NCI-H1930 (cell line): Measurements from ENCODE around the gene SMG5.
A peak's percentile ranks its signal among the peaks of the same experiment; 100 is the strongest.
"Not testable (repeated sequence)": the region's sequence is repeated elsewhere in the genome, so short reads cannot be mapped to it uniquely, and the experiment has no call there.

Source experiments
- DNase-seq, 2 experiments: peaks; one replicate each; lab custom pipeline; 2025; lab: John Stamatoyannopoulos, UW

The SMG5 gene

GRCh38 chr1:156242738-156243137 is 39.9 kb downstream of the SMG5 start:
- DNase-seq = no peak

- no peak for DNase-seq
Observed at GRCh38 chr1:156241926-156242325, 40.7 kb downstream of the SMG5 start, which contains the start of gene BGLAP. BGLAP (plus strand) TSS chr1:156242184; CDS start chr1:156242232, 48 bp downstream.

DNA sequence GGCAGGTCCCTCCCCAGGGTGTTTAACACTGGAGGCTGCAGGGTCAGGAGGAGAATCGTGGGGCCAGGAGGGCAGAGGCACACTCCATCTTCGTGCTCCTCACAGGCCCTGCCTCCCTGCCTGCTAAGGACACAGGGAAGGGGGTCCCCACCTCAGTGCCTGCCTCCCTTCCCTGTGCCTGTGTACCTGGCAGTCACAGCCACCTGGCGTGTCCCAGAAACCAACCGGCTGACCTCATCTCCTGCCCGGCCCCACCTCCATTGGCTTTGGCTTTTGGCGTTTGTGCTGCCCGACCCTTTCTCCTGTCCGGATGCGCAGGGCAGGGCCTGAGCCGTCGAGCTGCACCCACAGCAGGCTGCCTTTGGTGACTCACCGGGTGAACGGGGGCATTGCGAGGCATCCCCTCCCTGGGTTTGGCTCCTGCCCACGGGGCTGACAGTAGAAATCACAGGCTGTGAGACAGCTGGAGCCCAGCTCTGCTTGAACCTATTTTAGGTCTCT is 41.3 kb downstream of the SMG5 start:
- no peak for DNase-seq

- DNase-seq = no peak
Observed at GRCh38 chr1:156238248-156238647, 44.4 kb downstream of the SMG5 start.

GRCh38 chr1:156236164-156236563 is 46.5 kb downstream of the SMG5 start:
- no peak for DNase-seq

GRCh38 chr1:156233426-156234127 is 49.0 kb downstream of the SMG5 start:
- DNase-seq = no peak

GRCh38 chr1:156232201-156232894 is 50.3 kb downstream of the SMG5 start:
- no peak for DNase-seq

DNA sequence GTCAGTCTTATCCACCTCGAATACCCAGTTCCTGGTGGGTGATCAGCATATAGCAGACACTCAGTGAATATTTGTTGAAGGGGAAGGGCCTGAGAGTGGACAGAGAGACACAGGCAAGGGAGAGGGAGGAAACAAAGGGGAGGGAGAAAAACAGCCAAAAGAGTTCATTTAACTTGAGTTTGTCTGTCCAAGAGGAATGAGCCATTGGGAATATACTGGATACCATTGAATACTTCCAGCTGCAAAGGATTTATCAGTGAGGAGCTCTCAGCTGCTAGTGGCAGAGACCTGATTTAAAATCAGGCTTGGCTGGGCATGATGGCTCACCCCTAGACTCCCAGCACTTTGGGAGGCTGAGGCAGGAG is 52.2 kb downstream of the SMG5 start:
- DNase-seq = no peak

DNA sequence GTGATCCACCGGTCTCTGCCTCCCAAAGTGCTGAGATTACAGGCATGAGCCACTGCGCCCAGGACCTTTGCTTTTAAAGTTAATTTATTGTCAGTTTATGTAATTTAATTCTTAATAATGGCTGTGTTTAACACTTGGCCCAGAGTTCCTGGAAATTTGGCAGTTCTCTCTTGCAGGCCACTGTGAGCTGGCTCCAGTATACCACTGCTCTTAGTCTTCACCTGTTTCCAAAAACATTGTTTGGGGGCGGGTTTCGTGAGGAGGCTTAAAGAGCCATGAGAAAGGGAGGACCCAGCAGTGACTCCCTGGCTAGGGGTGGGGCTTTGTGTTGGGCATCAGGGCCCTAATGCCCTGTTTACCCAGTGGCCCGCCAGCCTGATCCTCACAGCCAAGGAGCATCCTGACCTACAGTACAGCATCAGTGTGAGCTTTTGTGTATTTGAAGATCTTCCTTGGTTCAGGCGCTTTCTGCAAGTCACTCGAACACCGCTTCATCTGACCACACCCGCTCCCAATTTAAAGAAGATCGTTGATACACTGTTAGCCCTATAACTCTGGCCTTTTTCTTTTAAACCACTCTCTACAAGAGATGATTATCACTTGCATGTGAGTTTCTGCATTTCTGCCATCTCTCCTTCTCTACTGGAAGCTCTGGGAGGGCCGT is 52.7 kb downstream of the SMG5 start:
- DNase-seq = no peak

DNA sequence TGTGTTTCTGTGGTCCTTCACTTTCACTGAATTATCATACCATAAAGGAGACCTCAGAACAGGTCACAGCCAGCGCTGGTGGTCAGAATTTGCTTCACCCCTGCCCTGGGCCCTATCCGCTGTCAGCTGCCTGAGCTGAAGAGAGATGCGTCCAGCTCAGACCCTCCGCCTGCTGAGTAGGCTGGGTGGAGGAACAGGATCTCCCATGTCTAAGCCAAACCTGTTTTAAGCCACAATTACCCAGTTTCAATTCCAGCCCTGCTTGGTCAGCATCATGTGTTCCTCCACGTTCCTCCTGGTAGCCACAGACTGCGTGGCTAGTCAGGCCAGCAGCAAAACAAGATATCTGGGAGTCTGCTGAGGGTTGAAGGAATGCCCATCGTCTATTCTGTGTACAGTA is 54.1 kb downstream of the SMG5 start:
- no peak for DNase-seq

- no peak for DNase-seq
Observed at GRCh38 chr1:156226782-156227181, 55.8 kb downstream of the SMG5 start.

- DNase-seq = no peak
Observed at GRCh38 chr1:156226116-156226538, 56.5 kb downstream of the SMG5 start.

DNA sequence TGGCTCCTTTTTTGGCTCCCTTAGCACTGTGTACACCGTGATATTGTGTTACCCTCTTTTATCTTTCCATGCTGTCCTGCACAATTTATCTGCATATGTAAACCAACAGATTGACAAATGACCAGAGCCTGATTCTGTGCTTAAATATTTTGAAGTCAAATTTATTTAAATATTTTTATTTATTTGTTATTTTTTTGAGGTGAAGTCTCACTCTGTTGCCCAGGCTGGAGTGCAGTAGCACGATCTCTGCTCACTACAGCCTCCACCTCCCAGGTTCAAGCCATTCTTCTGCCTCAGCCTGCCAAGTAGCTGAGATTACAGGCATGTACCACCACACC is 57.0 kb downstream of the SMG5 start:
- DNase-seq = no peak

DNA sequence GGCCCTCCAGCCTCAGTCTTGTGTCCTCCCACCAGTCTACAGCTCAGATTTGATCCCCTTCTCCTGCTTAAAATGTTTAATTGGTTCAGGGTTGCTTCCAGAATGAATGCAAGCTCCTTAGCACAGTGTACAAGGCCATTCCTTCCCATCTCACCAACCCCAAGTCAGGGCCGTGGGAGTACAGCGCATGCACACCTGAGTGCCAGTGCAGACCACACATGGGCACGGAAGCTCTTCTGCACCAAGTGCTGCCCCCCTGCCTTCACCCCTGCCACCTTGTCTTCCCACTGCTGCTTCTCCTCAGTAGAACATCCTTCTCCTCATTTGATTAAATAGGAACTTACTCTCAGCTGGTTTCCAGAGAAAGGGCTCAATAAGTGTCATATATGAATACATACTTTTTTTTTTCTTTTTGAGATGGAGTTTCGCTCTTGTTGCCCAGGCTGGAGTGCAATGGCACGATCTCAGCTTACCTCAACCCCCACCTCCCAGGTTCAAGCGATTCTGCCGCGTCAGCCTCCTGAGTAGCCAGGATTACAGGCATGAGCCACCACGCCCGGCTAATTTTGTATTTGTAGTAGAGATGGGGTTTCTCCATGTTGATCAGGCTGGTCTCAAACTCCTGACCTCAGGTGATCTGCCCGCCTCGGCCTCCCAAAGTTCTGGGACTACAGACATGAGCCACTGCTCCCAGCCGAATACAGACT is 60.5 kb downstream of the SMG5 start:
- no peak for DNase-seq

DNA sequence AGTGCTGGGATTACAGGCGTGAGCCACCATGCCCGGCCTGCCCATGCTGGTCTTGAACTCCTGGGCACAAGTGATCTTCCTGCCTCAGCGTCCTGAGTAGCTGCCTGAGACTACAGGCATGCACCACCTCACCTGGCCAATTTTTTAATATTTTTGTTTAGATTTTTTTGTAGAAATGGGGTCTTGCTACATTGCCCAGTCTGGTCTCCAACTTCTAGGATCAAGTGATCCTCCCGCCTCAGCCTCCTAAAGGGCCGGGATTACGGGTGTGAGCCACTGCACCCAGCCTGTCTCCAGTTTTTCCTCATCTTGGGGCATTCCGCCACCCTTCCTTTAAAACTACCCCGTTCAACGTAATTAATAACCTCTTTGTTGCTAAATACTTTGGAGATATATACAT is 62.4 kb downstream of the SMG5 start:
- no peak for DNase-seq

DNA sequence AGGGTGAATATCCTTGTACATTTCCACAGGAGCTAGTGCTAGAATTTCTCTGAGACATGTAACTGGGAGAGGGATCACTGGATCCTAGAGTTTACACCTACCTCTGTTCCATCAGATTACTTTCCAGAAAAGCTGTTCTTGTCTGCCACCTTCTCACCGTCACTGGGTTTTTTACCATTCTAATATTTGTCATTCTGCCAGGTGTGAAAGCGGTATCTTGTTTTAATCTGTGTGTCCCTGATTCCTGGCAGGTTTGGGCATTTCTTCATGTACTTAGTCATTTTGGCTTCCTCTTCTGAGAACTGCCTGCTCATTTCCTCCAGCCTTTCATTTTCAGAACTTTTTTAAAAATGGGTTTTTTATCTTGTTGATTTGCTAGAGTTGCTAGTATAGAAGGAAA is 64.8 kb downstream of the SMG5 start:
- DNase-seq = no peak

- DNase-seq = not testable (repeated sequence)
Observed at GRCh38 chr1:156216361-156217086, 66.1 kb downstream of the SMG5 start.

DNA sequence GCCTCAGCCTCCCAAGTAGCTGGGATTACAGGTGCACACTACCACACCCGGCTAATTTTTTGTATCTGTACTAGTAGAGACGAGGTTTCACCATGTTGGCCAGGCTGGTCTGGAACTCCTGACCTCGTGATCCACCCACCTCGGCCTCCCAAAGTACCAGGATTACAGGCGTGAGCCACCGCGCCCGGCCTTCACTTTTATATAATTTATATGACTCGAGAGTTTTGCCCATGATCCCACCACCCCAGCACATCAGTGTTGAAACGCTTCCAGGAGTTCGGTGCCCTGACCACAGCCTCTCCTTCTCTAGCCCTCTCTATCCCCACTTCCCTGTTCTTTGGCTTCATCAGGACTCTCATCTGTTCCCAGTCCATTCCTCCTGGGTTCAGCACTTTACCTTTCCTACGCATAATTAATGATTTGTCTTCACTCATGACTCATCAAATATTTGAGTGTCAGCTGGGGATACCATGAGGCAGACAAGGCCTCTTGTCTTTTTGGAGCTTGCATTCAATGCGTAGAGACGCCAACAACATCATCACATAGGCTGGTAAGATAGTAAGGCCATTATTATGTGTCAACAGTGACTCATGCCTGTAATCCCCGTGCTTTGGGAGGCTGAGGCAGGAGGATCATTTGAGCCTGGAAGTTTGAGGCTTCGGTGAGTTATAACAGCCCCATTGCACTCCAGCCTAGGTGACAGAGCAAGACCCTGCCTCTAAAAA is 68.4 kb downstream of the SMG5 start:
- DNase-seq = no peak

DNA sequence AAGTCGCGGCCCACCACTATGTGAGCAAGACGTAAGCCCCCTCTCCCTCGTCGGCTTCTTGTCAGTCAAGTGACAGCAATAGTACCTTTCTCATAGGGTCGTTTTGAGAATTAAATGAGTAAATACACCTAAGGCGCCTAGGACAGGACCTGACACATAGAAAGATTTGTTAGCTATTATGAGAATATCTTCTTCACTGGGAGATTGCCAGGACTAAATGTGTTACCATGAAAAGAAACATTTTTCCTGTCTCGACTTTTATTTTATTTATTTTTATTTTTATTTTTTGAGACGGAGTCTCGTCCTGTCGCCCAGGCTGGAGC is 69.0 kb downstream of the SMG5 start:
- DNase-seq = no peak

- DNase-seq = peak; percentile 89 to 94
Observed at GRCh38 chr1:156212833-156213643, 69.6 kb downstream of the SMG5 start, which contains the start of gene PMF1. PMF1 (plus strand) TSS chr1:156213007; CDS start chr1:156213016, 9 bp downstream.
